Uterus (tissue), 2 donors: ENCODE measurements around the gene UGT1A10.

Source experiments
- POLR2A ChIP-seq, 2 donors: fragments of 450-650 bp; IDR thresholded peaks; one replicate each; pipeline ENCODE4 v1.6.1; 2016; ENCODE audit warnings: antibody characterized with exemption in 2 of 2, mild to moderate bottlenecking in 1 of 2, moderate library complexity in 1 of 2
- TF ChIP-seq, protein P1 (sequence below), 4 experiments: fragments of 200-600 bp in 2 of 4; fragments of 450-650 bp in 2 of 4; sonication (generic) in 2 of 4; IDR thresholded peaks; one replicate each; pipeline ENCODE4 v1.5.1; 2016 to 2019; ENCODE audit warnings: antibody characterized with exemption in 4 of 4, mild to moderate bottlenecking in 2 of 4, moderate library complexity in 1 of 4

DNA sequence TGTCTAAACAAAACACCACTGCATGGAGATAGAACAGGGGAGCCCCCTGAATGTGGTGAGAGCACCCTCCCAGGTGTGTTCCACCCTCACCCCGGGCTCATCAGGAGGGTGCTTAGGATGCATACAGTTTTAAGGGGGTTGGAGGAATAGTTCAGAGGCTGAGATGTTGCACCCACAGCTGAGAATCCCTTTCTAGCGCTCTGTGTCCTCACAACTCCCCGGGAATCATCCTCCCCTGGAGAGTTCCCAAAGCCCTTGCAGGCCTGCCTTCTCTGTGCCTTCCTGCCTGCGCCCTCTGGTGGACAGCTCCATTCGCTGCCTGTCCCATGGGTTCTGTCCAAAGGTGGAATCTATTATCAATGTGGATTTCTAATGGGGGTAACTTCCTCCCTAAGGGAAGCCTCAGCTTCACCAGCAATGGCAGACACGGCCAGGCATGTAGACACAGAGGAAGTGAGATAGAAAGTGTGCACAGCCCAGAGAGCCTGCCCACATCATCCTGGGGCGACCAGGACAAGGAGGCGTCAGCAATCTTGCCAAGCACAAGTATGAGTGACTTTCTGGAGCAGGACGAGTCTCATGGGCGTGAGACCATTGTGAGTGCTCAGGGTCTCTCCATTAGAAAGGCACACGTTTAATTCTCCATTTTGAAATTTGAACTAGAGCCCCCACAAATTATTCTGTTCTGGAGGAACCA, 75.2 kb downstream of the UGT1A10 start:
- TF ChIP-seq, protein P1, sequence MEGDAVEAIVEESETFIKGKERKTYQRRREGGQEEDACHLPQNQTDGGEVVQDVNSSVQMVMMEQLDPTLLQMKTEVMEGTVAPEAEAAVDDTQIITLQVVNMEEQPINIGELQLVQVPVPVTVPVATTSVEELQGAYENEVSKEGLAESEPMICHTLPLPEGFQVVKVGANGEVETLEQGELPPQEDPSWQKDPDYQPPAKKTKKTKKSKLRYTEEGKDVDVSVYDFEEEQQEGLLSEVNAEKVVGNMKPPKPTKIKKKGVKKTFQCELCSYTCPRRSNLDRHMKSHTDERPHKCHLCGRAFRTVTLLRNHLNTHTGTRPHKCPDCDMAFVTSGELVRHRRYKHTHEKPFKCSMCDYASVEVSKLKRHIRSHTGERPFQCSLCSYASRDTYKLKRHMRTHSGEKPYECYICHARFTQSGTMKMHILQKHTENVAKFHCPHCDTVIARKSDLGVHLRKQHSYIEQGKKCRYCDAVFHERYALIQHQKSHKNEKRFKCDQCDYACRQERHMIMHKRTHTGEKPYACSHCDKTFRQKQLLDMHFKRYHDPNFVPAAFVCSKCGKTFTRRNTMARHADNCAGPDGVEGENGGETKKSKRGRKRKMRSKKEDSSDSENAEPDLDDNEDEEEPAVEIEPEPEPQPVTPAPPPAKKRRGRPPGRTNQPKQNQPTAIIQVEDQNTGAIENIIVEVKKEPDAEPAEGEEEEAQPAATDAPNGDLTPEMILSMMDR (IDR thresholded peaks at IDR 0.05) = peak; percentile 28 to 35 (median 29)
- no peak for TF ChIP-seq POLR2A (IDR thresholded peaks at IDR 0.05)
